ENCODE results near the gene PXDC1. TPM values are rescaled to one million over a fixed set of nuclear protein-coding genes. Genes with fewer than 3 reads are reported as not detected.

Gene PXDC1
- total RNA-seq, 1 donor, result 144 TPM

- H3K4me3 ChIP-seq (ENCODE audit: insufficient read depth, low read length), result peak overlapping the region; percentile 53
- H4K20me1 ChIP-seq (ENCODE audit: insufficient read depth, low read length), result peaks cover 99% of the 10 kb centered on the region
- TF ChIP-seq CTCF (IDR thresholded peaks at IDR 0.05; ENCODE audit: extremely low read depth, low read depth, low read length), result no peak
These were observed 8.0 kb downstream of the PXDC1 start for GRCh38 chr6:3743541-3743940.

DNA sequence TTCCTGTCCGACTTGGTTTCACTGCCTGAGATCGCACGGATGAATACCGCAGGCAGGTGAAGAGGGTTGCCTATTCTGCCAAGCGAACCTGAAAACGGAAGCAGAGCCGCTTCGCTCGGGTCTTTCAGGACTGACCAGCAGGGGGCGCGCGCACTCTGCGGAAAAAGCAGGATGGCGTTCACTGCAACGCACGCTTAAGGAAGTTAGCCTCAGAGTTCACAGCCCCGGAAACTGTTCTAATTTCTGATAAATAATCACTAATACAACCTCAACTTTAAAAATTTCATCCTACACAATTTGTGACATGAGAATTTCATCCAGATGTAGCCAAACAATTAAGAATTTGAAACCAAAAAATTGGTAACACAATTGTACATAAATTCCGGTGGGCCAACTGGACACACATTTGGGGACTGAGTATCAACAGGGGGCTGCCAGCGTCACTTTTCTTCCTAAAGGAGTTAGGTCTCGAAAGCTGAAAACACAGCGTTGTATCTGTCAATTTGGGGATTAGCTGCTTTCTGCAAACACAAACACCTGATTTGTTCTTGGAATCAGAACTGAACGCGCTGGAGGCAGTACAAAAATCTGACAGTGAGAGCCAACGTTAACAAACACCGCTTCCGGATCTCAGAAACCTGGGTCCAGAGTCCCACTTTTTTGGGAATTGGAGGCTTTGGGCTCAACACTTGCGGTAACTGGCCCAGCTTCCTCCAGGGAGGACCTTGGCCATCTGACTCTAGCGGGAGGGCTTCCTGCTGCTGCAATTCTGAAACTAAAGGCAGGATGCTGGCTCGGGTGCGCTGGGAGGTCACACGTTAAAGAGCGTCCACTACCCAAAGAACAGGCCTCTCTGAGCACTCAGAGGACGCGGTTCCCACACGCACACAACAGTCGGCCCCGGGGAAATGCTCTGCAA is 8.8 kb downstream of the PXDC1 start:
- Histone ChIP-seq H3K36me3 (ENCODE audit: insufficient read depth, low read length) (peaks cover 66% of the 10 kb centered on the region), H3K79me2 (ENCODE audit: insufficient read depth, low read length) (peaks cover 100% of the 10 kb centered on the region), H2AFZ (ENCODE audit: low read length) (no peak overlapping the region), H3K27me3 (ENCODE audit: insufficient read depth, low read length) (no peaks in the 10 kb centered on the region), H3K4me2 (ENCODE audit: insufficient read depth, low read length) (peak overlapping the region; percentile 60), H3K4me1 (ENCODE audit: insufficient read depth, low read length) (peaks cover 76% of the 10 kb centered on the region), H3K4me3 (ENCODE audit: insufficient read depth, low read length) (peak overlapping the region; percentile 53), H3K27ac (ENCODE audit: low read depth, low read length) (peak overlapping the region; percentile 51), H3K9me3 (ENCODE audit: low read depth, low read length) (no peaks in the 10 kb centered on the region), H4K20me1 (ENCODE audit: insufficient read depth, low read length) (peaks cover 99% of the 10 kb centered on the region)
- peak; percentile 93 for DNase-seq (ENCODE audit: insufficient read length, low spot score, missing footprints)
- TF ChIP-seq CTCF (IDR thresholded peaks at IDR 0.05; ENCODE audit: extremely low read depth, low read depth, low read length), result peak; percentile 98

More at GRCh38 chr6:3743541-3743940, 8.0 kb downstream of the PXDC1 start:
- Histone ChIP-seq H3K79me2 (ENCODE audit: insufficient read depth, low read length) (peaks cover 100% of the 10 kb centered on the region), H3K27ac (ENCODE audit: low read depth, low read length) (peak overlapping the region; percentile 51), H3K4me1 (ENCODE audit: insufficient read depth, low read length) (peaks cover 84% of the 10 kb centered on the region), H3K9me3 (ENCODE audit: low read depth, low read length) (no peaks in the 10 kb centered on the region), H2AFZ (ENCODE audit: low read length) (no peak overlapping the region), H3K4me2 (ENCODE audit: insufficient read depth, low read length) (peak overlapping the region; percentile 60), H3K36me3 (ENCODE audit: insufficient read depth, low read length) (peaks cover 62% of the 10 kb centered on the region), H3K27me3 (ENCODE audit: insufficient read depth, low read length) (no peaks in the 10 kb centered on the region)
- peak; percentile 58 for DNase-seq (ENCODE audit: insufficient read length, low spot score, missing footprints)

GRCh38 chr6:3742076-3742425 is 9.5 kb downstream of the PXDC1 start:
- H2AFZ ChIP-seq (ENCODE audit: low read length), result no peak overlapping the region
- DNase-seq (ENCODE audit: insufficient read length, low spot score, missing footprints), result peak; percentile 30
- H4K20me1 ChIP-seq (ENCODE audit: insufficient read depth, low read length), result peaks cover 99% of the 10 kb centered on the region
- H3K9me3 ChIP-seq (ENCODE audit: low read depth, low read length), result no peaks in the 10 kb centered on the region
- H3K4me3 ChIP-seq (ENCODE audit: insufficient read depth, low read length), result peak overlapping the region; percentile 30
- TF ChIP-seq CTCF (IDR thresholded peaks at IDR 0.05; ENCODE audit: extremely low read depth, low read depth, low read length), result no peak
- H3K36me3 ChIP-seq (ENCODE audit: insufficient read depth, low read length), result peaks cover 66% of the 10 kb centered on the region
- H3K79me2 ChIP-seq (ENCODE audit: insufficient read depth, low read length), result peaks cover 100% of the 10 kb centered on the region
- H3K4me1 ChIP-seq (ENCODE audit: insufficient read depth, low read length), result peaks cover 70% of the 10 kb centered on the region
- H3K27me3 ChIP-seq (ENCODE audit: insufficient read depth, low read length), result no peaks in the 10 kb centered on the region
- peak overlapping the region; percentile 51 for H3K27ac ChIP-seq (ENCODE audit: low read depth, low read length)
- peak overlapping the region; percentile 60 for H3K4me2 ChIP-seq (ENCODE audit: insufficient read depth, low read length)

GRCh38 chr6:3741477-3741871 is 10.0 kb downstream of the PXDC1 start:
- peaks cover 66% of the 10 kb centered on the region for H3K36me3 ChIP-seq (ENCODE audit: insufficient read depth, low read length)
- no peaks in the 10 kb centered on the region for H3K27me3 ChIP-seq (ENCODE audit: insufficient read depth, low read length)
- DNase-seq (ENCODE audit: insufficient read length, low spot score, missing footprints), result peak; percentile 17
- peak overlapping the region; percentile 43 for H3K27ac ChIP-seq (ENCODE audit: low read depth, low read length)
- H2AFZ ChIP-seq (ENCODE audit: low read length), result no peak overlapping the region
- peaks cover 100% of the 10 kb centered on the region for H3K79me2 ChIP-seq (ENCODE audit: insufficient read depth, low read length)
- H3K4me3 ChIP-seq (ENCODE audit: insufficient read depth, low read length), result no peak overlapping the region
- H3K4me2 ChIP-seq (ENCODE audit: insufficient read depth, low read length), result no peak overlapping the region
- no peaks in the 10 kb centered on the region for H3K9me3 ChIP-seq (ENCODE audit: low read depth, low read length)
- H3K4me1 ChIP-seq (ENCODE audit: insufficient read depth, low read length), result peaks cover 64% of the 10 kb centered on the region
- H4K20me1 ChIP-seq (ENCODE audit: insufficient read depth, low read length), result peaks cover 99% of the 10 kb centered on the region
- TF ChIP-seq CTCF (IDR thresholded peaks at IDR 0.05; ENCODE audit: extremely low read depth, low read depth, low read length), result no peak
